AG04450 (cell line): ENCODE measurements around the gene A3GALT2. TPM values are rescaled to one million over a fixed set of nuclear protein-coding genes. Genes with fewer than 3 reads are reported as not detected.

Experiments
- CTCF ChIA-PET: fragments of 300-600, 350-600 bp; formaldehyde crosslinking; extraction: SDS; loops from one replicate; lab custom pipeline; 2022; ENCODE audit warnings: antibody characterized with exemption, inconsistent platforms; lab: Charles Lee
- POLR2A ChIA-PET: fragments of 350-600 bp; formaldehyde crosslinking; extraction: SDS; loops from one replicate; lab custom pipeline; 2021; ENCODE audit warnings: antibody characterized with exemption, inconsistent platforms; lab: Yijun Ruan, JAX
- DNase-seq: peaks from one replicate; pipeline ENCODE4 v3.0.0-alpha.2; 2011; ENCODE audit warnings: low read depth, low spot score
- H3K27ac ChIP-seq: one replicate; pipeline ENCODE4 v1.5.1; 2012; ENCODE audit warnings: low read depth, low read length, control low read depth
- H3K27me3 ChIP-seq: one replicate; pipeline ENCODE4 v1.6.0; 2012; ENCODE audit warnings: low read length; ENCODE audit not compliant: control insufficient read depth, insufficient read depth
- H3K4me3 ChIP-seq: 2 replicates; pipeline ENCODE4 v1.5.1; 2011; ENCODE audit warnings: mild to moderate bottlenecking, low read depth, low read length, control low read depth
- H3K9me3 ChIP-seq: 2 replicates; pipeline ENCODE4 v1.5.1; 2012; ENCODE audit warnings: low read length; ENCODE audit not compliant: control insufficient read depth, insufficient read depth
- polyA plus RNA-seq: library from polyadenylated mRNA; depleted of rRNA; stranded (reverse); fragments of >200 nt; gene quantifications from 2 replicates; pipeline ENCODE4 v1.2.3, GENCODE V29; 2011
- TF ChIP-seq, protein P1 (sequence below): IDR thresholded peaks from 2 replicates; pipeline ENCODE4 v1.5.1; 2011; ENCODE audit warnings: low read depth, low read length, control low read depth, inconsistent platforms

Gene A3GALT2
- polyA plus RNA-seq, 1 experiment: not detected

GRCh38 chr1:33300673-33301072 lies 20.2 kb downstream of the A3GALT2 start:
- no peak overlapping the region for H3K4me3 ChIP-seq
- ChIA-PET POLR2A (no interaction called here), CTCF (interaction anchor here (0.6 to 10.7 kb wide), 3 partner anchors 8 to 169 kb away, joined by 3 to 212 read pairs (median 4); partner anchors contain the start of gene ZSCAN20)
- no peaks in the 10 kb centered on the region for H3K27me3 ChIP-seq
- TF ChIP-seq, protein P1, sequence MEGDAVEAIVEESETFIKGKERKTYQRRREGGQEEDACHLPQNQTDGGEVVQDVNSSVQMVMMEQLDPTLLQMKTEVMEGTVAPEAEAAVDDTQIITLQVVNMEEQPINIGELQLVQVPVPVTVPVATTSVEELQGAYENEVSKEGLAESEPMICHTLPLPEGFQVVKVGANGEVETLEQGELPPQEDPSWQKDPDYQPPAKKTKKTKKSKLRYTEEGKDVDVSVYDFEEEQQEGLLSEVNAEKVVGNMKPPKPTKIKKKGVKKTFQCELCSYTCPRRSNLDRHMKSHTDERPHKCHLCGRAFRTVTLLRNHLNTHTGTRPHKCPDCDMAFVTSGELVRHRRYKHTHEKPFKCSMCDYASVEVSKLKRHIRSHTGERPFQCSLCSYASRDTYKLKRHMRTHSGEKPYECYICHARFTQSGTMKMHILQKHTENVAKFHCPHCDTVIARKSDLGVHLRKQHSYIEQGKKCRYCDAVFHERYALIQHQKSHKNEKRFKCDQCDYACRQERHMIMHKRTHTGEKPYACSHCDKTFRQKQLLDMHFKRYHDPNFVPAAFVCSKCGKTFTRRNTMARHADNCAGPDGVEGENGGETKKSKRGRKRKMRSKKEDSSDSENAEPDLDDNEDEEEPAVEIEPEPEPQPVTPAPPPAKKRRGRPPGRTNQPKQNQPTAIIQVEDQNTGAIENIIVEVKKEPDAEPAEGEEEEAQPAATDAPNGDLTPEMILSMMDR: no peak
- H3K9me3 ChIP-seq: no peaks in the 10 kb centered on the region
- no peak overlapping the region for H3K27ac ChIP-seq
- DNase-seq: peak; percentile 56

GRCh38 chr1:33299461-33300155 lies 21.3 kb downstream of the A3GALT2 start:
- TF ChIP-seq, protein P1: no peak
- H3K4me3 ChIP-seq: no peak overlapping the region
- H3K27ac ChIP-seq: no peak overlapping the region
- ChIA-PET CTCF (interaction anchor here (10.7 kb wide), 1 partner anchor 170 kb away, joined by 212 read pairs; the partner anchor contains the start of gene ZSCAN20), POLR2A (interaction anchor here (0.5 to 0.7 kb wide), 2 partner anchors 22 to 651 kb away, joined by 7 to 10 read pairs; no protein-coding TSS in a partner anchor)
- no peak for DNase-seq
- no peaks in the 10 kb centered on the region for H3K27me3 ChIP-seq
- H3K9me3 ChIP-seq: no peaks in the 10 kb centered on the region

DNA sequence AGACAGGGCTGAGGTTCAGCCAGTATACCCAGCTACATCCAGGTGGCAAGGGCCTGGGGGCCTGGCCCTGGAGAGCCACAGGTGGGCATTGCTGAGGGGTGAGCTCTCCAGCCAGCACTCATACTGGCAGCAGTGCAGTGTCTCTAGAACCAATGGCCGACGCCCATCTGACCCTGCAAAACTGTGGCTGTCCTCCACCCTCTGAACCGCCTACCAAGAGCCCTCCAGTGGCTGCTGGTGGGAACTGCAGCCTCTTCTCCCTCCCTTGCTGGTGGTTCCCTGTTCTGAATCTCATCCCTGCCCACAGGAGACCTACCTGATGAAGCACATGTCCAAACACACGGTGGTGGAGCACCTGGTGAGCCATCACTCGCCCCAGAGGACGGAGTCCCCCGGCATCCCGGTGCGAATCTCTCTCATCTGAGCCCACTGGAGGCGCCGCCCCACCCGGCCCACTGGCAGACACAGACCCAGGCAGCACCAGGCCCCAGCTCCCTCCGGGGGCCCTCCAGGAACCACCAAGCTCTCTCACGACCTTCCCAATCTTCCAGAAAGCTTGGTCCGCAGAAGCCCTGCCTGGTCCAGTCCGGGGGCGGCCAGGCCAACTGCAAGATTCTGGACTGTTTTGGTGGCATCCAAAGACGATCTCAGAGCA lies 22.1 kb downstream of the A3GALT2 start:
- ChIA-PET POLR2A (interaction anchor here (0.5 to 0.6 kb wide), 2 partner anchors 162 to 650 kb away, joined by 7 to 11 read pairs; no protein-coding TSS in a partner anchor), CTCF (interaction anchor here (0.6 to 10.7 kb wide), 20 partner anchors 9 to 314 kb away, joined by 3 to 212 read pairs (median 5); partner anchors contain the start of gene ZSCAN20)
- DNase-seq: no peak
- TF ChIP-seq, protein P1: peak; percentile 95
- Histone ChIP-seq H3K27me3 (no peaks in the 10 kb centered on the region), H3K27ac (no peak overlapping the region), H3K4me3 (no peak overlapping the region), H3K9me3 (no peaks in the 10 kb centered on the region)

DNA sequence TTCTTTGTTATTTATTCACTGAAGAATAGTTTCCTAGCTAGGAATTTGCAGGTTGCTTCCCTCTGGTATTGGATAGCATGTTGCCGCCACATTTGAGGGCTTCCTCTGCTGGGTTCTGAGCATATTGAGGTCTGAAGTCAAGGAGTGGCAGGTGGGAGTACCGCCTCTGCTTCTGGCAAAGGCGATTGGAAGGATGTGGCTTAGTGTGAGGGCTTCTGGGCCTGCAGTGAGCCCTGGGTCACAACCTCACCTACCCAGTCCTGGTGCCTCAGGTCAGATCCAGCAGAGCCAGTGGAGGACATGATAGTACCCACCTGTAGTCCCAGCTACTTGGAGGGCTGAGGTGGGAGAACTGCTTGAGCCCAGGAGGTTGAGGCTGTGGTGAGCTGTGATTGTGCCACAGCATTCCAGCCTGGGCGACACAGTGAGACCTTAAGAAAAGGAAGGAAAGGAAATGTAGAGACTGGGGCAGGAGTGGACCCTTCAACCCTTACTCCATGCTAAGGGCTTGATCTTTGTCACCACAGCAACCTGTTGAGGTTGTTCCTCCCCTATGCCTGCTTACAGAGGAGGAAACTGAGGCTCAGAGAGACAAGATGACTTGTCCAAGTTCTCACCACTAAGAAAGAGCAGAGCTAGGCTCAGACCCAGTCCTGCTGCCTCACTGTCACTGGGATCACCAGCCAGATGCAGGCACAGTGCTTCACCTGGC lies 22.8 kb downstream of the A3GALT2 start:
- Histone ChIP-seq H3K4me3 (no peak overlapping the region), H3K9me3 (no peaks in the 10 kb centered on the region), H3K27me3 (no peaks in the 10 kb centered on the region), H3K27ac (no peak overlapping the region)
- CTCF ChIA-PET: interaction anchor here (0.6 to 10.7 kb wide), 22 partner anchors 9 to 315 kb away, joined by 3 to 212 read pairs (median 5); partner anchors contain the start of gene ZSCAN20
- no peak for DNase-seq
- POLR2A ChIA-PET: interaction anchor here (0.6 kb wide), 2 partner anchors 158 to 162 kb away, joined by 4 to 11 read pairs; no protein-coding TSS in a partner anchor
- TF ChIP-seq, protein P1: no peak
